GM18511 (cell line): ENCODE results near the gene ZNF615.
"Not testable (repeated sequence)": the region's sequence is repeated elsewhere in the genome, so short reads cannot be mapped to it uniquely, and the experiment has no call there.

Experiments used
- ATAC-seq: cut with Tn5 transposase; IDR thresholded peaks from one replicate; pipeline ENCODE4 v1.9.1; 2021; ENCODE audit warnings: mild to moderate bottlenecking, moderate library complexity; ENCODE audit not compliant: unreplicated experiment

ZNF615 gene

DNA sequence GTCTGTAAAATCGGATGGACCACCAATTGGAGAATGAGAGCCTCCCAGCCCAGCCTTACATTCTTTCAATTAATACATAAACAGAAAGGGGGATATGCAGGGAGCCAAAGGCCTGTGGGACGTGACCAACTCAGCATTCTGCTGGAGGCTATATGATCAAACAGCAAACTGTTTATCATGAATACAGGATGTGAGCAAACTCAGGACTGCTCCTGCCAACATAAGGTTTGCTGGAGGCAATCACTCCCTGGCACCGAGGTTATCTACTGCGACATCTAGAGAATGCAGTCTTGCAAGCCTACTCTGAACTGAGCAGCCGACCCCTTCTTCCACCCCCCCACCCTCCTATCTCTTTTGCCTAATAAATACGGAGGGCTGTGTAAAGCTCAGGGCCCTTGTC, 27.1 kb downstream of the ZNF615 start:
- not testable (repeated sequence) for ATAC-seq

DNA sequence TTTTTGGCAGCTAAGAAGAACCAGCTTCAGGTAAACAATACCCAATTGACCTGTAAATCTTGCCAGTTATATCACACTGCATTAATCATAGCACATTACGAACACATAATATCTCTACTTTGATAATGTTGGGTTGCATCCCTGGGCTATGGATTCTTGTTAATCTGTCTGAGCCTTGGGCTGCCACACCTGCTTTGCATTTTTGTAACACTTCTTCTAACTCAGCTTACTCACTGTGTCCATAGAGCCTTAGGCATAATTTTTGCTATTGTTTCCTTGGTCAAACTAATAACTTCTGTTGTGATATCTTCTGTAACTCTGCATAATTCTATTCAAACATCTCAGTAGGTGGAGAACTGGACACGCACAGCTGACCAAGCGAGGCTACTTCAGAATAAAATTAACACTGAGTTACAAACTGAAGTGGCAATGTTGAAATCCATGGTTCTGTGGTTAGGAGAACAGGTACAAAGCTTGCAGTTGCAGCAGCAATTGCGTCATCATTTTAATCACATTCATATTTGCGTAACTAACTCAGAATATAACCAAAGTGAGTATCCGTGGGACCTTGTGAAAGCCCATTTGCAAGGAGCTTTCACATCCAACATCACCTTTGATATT, 27.8 kb downstream of the ZNF615 start:
- ATAC-seq = no peak

DNA sequence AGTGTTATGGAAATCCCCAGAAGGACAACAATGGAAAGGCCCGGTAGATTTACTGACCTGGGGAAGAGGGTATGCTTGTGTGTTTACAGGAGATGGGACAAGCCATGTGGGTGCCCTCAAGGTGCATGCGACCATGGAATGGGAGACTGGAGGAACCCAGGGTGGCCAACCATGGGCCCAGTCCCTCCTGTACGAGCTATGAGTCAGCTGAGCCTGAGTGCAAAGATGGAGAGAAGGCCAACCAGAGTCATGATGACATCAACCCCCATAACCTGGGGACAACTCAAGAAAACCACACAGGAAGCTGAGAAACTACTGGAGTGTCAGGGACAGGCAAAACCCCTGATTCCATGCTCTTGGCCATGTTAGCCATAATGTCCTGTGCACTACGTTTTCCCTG, 29.1 kb downstream of the ZNF615 start:
- ATAC-seq = no peak

- no peak for ATAC-seq
These were observed 30.7 kb downstream of the ZNF615 start for GRCh38 chr19:51977346-51977745.

- ATAC-seq = no peak
These were observed 31.2 kb downstream of the ZNF615 start for GRCh38 chr19:51976852-51977251.

DNA sequence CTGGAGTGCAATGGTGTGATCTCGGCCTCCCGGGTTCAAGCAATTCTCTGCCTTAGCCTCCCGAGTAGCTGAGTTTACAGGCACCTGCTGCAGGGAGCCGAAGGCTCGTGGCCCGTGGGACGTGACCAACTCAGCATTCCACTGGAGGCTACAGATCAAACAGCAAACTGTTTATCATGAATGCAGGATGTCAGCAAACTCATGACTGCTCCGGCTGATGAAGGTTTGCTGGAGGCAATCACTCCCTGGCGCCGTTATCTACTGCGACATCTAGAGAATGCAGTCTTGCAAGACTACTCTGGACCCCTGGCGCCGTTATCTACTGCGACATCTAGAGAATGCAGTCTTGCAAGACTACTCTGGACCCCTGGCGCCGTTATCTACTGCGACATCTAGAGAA, 32.2 kb downstream of the ZNF615 start:
- not testable (repeated sequence) for ATAC-seq

GRCh38 chr19:51971624-51972023, 36.4 kb downstream of the ZNF615 start:
- ATAC-seq = no peak

GRCh38 chr19:51970718-51971117, 37.3 kb downstream of the ZNF615 start:
- no peak for ATAC-seq

GRCh38 chr19:51965583-51965982, 42.4 kb downstream of the ZNF615 start:
- no peak for ATAC-seq

- not testable (repeated sequence) for ATAC-seq
These were observed 47.3 kb downstream of the ZNF615 start for GRCh38 chr19:51960621-51961233.

DNA sequence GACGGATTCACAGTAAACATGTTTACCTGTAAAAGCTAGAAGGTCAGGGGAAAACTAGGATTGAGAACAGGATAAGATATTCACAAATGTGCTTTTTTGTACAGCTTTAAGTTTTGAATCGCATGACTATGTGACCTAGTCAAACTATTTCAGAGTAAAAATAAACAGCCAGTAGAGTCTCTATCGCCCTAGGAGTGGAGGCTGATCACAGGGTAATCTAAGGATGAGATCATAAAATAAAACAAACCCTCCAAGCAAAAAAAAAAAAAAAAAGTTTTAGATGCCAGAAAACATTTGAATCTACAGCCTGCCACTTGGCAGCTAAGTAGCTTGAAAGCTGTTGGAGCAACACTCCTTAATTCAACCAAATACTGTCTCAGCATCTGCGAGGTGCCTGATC, 48.2 kb downstream of the ZNF615 start:
- ATAC-seq = no peak

DNA sequence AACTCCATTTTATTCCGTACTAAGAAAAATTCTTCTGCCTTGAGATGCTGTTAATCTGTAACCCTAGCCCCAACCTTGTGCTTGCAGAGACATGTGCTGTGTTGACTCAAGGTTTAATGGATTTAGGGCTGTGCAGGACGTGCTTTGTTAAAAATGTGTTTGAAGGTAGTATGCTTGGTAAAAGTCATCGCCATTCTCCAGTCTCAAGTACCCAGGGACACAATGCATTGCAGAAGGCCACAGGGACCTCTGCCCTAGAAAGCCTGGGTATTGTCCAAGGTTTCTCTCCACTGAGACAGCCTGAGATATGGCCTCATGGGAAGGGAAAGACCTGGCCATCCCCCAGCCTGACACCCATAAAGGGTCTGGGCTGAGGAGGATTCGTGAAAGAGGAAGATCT, 50.2 kb downstream of the ZNF615 start:
- not testable (repeated sequence) for ATAC-seq

DNA sequence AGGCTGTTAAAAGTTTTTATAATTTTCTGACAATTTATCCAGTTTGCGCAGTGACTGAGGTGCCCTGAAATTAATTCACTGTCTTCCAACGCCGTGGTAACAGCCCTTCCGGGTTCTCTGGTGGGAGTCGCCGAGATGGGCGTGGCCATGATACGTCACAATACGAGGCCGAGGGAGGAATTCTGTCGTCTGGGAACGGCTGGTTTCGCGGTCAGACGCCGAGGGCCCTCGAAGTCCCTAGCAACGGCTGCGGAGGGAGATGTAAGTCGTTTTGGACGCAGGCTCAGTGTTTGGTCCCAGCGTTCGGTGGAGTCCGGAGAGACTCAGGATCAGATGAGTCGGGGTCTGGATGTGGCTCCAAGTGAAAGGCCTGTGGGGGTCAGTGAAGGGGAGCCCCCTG, 59.0 kb downstream of the ZNF615 start:
- ATAC-seq = no peak

DNA sequence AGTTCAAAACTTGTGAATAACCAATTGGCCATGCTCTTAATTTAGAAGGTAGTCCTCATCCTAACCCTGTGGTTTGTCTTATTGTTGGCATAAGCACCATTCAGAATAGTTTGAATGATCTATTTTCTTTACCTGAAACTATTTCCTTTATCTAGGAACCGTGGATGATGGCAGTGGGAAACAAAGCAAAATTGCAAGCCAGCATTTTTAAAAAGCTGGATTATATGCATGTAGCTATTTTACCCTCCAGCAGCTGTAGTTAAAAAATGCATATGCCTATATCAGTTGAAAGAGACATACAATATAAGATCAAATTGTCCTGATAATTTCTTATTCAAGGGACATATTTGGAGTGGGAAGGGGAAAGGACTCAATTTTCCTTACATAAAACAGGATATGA, 61.4 kb downstream of the ZNF615 start:
- ATAC-seq = no peak

- no peak for ATAC-seq
These were observed 63.0 kb downstream of the ZNF615 start for GRCh38 chr19:51944798-51945552.
